HepG2 (cell line): ENCODE data around the gene ADAM29. TPM values are rescaled to one million over a fixed set of nuclear protein-coding genes. Genes with fewer than 3 reads are reported as not detected.

ENCODE experiments used
- ATAC-seq: fragments of 200-7000 bp; cut with Tn5 transposase; 3 replicates; pipeline ENCODE4 v1.9.1; 2020; ENCODE audit warnings: mild to moderate bottlenecking, moderate library complexity
- BruUV-seq: library from RNA; stranded (reverse); fragments of 400-500 nt; replicated peaks from 2 replicates; lab custom pipeline; 2021; lab: Mats Ljungman, UMichigan
- CTCF ChIA-PET: fragments of 300-600 bp; formaldehyde crosslinking; extraction: SDS; loops from one replicate; lab custom pipeline; 2021; ENCODE audit warnings: low total read pairs, inconsistent platforms, low intra/inter-chr PET ratio; lab: Yijun Ruan, JAX
- POLR2A ChIA-PET: fragments of 350-600 bp; sonication (Branson Sonifier 250); formaldehyde crosslinking; loops from one replicate; lab custom pipeline; 2020; ENCODE audit warnings: antibody characterized with exemption, inconsistent platforms; lab: Yijun Ruan, JAX
- DNase-seq: peaks from one replicate; pipeline ENCODE4 v3.0.0-alpha.2; 2015; ENCODE audit warnings: low spot score
- FAIRE-seq: peaks from 3 replicates; lab custom pipeline; 2011; peaks lifted over from hg19 to GRCh38; lab: Jason Lieb, UNC
- H2AFZ ChIP-seq: one replicate; pipeline ENCODE4 v1.6.1; 2011; ENCODE audit warnings: low read length, inconsistent platforms
- H3K27ac ChIP-seq: fragments of 300-600 bp; 3 replicates; pipeline ENCODE4 v1.8.0; 2011; ENCODE audit warnings: mixed run types, mild to moderate bottlenecking, mixed read lengths, low read length, inconsistent platforms; ENCODE audit not compliant: insufficient read depth; ENCODE audit errors: extremely low read length
- H3K27me3 ChIP-seq, 2 experiments: fragments of 200-600 bp in 1 of 2; 2 replicates in 1 of 2; 3 replicates in 1 of 2; pipeline versions ENCODE4 v1.6.0 to v1.8.0; 2011; ENCODE audit warnings: low read length in 2 of 2, mild to moderate bottlenecking in 2 of 2, moderate library complexity in 2 of 2, inconsistent platforms in 1 of 2; ENCODE audit not compliant: insufficient read depth in 2 of 2, control insufficient read depth in 1 of 2
- H3K36me3 ChIP-seq, 2 experiments: fragments of 200-600 bp in 1 of 2; replicated peaks in 1 of 2; 2 replicates in 1 of 2; 3 replicates in 1 of 2; pipeline versions ENCODE4 v1.5.1 to v1.8.0; 2011; ENCODE audit warnings: low read length in 2 of 2, inconsistent platforms in 1 of 2; ENCODE audit not compliant: insufficient read depth in 2 of 2, control insufficient read depth in 1 of 2
- H3K4me1 ChIP-seq: 2 replicates; pipeline ENCODE4 v1.5.1; 2012; ENCODE audit warnings: low read length, inconsistent platforms; ENCODE audit not compliant: insufficient read depth
- H3K4me2 ChIP-seq: 2 replicates; pipeline ENCODE4 v1.6.0; 2011; ENCODE audit warnings: low read depth, low read length, inconsistent platforms
- H3K4me3 ChIP-seq, 3 experiments: fragments of 200-600 bp in 1 of 3; sonication (generic), shearing (Covaris generic) in 1 of 3; replicated peaks in 1 of 3; 2 replicates each; pipeline ENCODE4 v1.5.1; 2011 to 2016; ENCODE audit warnings: low read length in 3 of 3, inconsistent platforms in 2 of 3, low read depth in 2 of 3, mild to moderate bottlenecking in 2 of 3, control low read depth in 1 of 3, mixed read lengths in 1 of 3; ENCODE audit not compliant: insufficient read depth in 1 of 3
- H3K79me2 ChIP-seq: one replicate; pipeline ENCODE4 v1.6.1; 2011; ENCODE audit warnings: low read length, inconsistent platforms; ENCODE audit not compliant: insufficient read depth
- H3K9ac ChIP-seq: 2 replicates; pipeline ENCODE4 v1.6.0; 2011; ENCODE audit warnings: mild to moderate bottlenecking, low read depth, low read length, inconsistent platforms; ENCODE audit not compliant: insufficient read depth
- H3K9me3 ChIP-seq: 2 replicates; pipeline ENCODE4 v1.5.1; 2012; ENCODE audit warnings: mild to moderate bottlenecking, low read length
- H4K20me1 ChIP-seq: 2 replicates; pipeline ENCODE4 v1.6.0; 2011; ENCODE audit warnings: inconsistent platforms, mild to moderate bottlenecking, low read length, moderate library complexity; ENCODE audit not compliant: insufficient read depth
- ATF1 ChIP-seq: IDR thresholded peaks from 2 replicates; pipeline ENCODE4 v1.6.1; 2016; ENCODE audit warnings: mild to moderate bottlenecking, control low read depth
- DPF2 ChIP-seq: sonication (generic); formaldehyde crosslinking; IDR thresholded peaks from 2 replicates; pipeline ENCODE4 v1.4.0; 2020; ENCODE audit warnings: mild to moderate bottlenecking, low read depth, missing genetic modification reagents, borderline replicate concordance
- MYNN ChIP-seq: sonication (generic); formaldehyde crosslinking; IDR thresholded peaks from 2 replicates; pipeline ENCODE4 v1.4.0; 2020; ENCODE audit warnings: mild to moderate bottlenecking, low read depth, missing genetic modification reagents
- NFE2 ChIP-seq: sonication (generic); formaldehyde crosslinking; IDR thresholded peaks from 2 replicates; pipeline ENCODE4 v1.4.0; 2020; ENCODE audit warnings: missing genetic modification reagents
- SAFB2 ChIP-seq: sonication (generic); formaldehyde crosslinking; IDR thresholded peaks from 2 replicates; pipeline ENCODE4 v1.5.1; 2020; ENCODE audit warnings: missing genetic modification reagents, low read depth, mild to moderate bottlenecking, borderline replicate concordance
- SOX6 ChIP-seq, 2 experiments: fragments of 450-650 bp in 1 of 2; sonication (generic) in 1 of 2; formaldehyde crosslinking in 1 of 2; IDR thresholded peaks; 2 replicates each; pipeline versions ENCODE4 v1.4.0 to v1.6.1; 2017 to 2020; ENCODE audit warnings: antibody characterized with exemption in 1 of 2, mild to moderate bottlenecking in 1 of 2, missing genetic modification reagents in 1 of 2
- XBP1 ChIP-seq: sonication (generic); formaldehyde crosslinking; IDR thresholded peaks from 2 replicates; pipeline ENCODE4 v1.5.0; 2020; ENCODE audit warnings: missing genetic modification reagents
- YEATS4 ChIP-seq: sonication (generic); formaldehyde crosslinking; IDR thresholded peaks from 2 replicates; pipeline ENCODE4 v1.4.0; 2020; ENCODE audit warnings: missing genetic modification reagents, borderline replicate concordance
- ZKSCAN1 ChIP-seq: fragments of 150-350 bp; IDR thresholded peaks from 2 replicates; pipeline ENCODE4 v1.6.1; 2014; ENCODE audit warnings: low read length
- ZNF224 ChIP-seq: sonication (generic); formaldehyde crosslinking; IDR thresholded peaks from 2 replicates; pipeline ENCODE4 v1.5.0; 2020; ENCODE audit warnings: mild to moderate bottlenecking, missing genetic modification reagents
- ZNF773 ChIP-seq: sonication (generic); formaldehyde crosslinking; IDR thresholded peaks from 2 replicates; pipeline ENCODE4 v1.4.0; 2020; ENCODE audit warnings: missing genetic modification reagents, borderline replicate concordance
- WGBS: methylation state at CpG from one replicate; pipeline ENCODE4 v1.1.6; 2017; ENCODE audit warnings: low lambda C conversion rate; 5-methylcytosine and 5-hydroxymethylcytosine counted together
- in situ Hi-C: cut with HindIII; loops from 2 replicates; pipeline ENCODE4 v1.10.0; 2017; ENCODE audit warnings: low pct_unique_long_range_greater_than_20kb; ENCODE audit not compliant: extremely low pct_ligation_motif_present
- intact Hi-C: fragments of 100-400 bp; cut with micrococcal nuclease; formaldehyde crosslinking; loops from one replicate; pipeline ENCODE4 v1.10.0; 2022; ENCODE audit not compliant: unreplicated experiment
- polyA plus RNA-seq, 8 experiments: library from polyadenylated mRNA; depleted of rRNA in 3 of 8; stranded (reverse) in 7 of 8; unstranded in 1 of 8; fragments of >200 nt; fragmentation: Illumina TruSeq in 4 of 8; extraction: Trizol in 4 of 8; gene quantifications; 2 replicates each; pipeline versions ENCODE4 v1.2.1 to v1.2.3, GENCODE V29; 2011 to 2016; ENCODE audit warnings: low read depth in 4 of 8, missing spikeins in 1 of 8, mixed read lengths in 1 of 8; ENCODE audit not compliant: insufficient read depth in 1 of 8
- total RNA-seq, 5 experiments: library from RNA; depleted of rRNA; stranded (reverse); fragments of >200 nt; fragmentation: Illumina TruSeq; extraction: Trizol; gene quantifications; 2 replicates each; pipeline ENCODE4 v1.2.3, GENCODE V29; 2016; ENCODE audit warnings: low read depth in 1 of 5
- TF ChIP-seq, protein P1 (sequence below): sonication (generic); formaldehyde crosslinking; IDR thresholded peaks from 2 replicates; pipeline ENCODE4 v1.4.0; 2020; ENCODE audit warnings: missing genetic modification reagents; ENCODE audit errors: not compliant biosample characterization
- TF ChIP-seq, protein P2 (sequence below): sonication (generic); formaldehyde crosslinking; IDR thresholded peaks from 2 replicates; pipeline ENCODE4 v1.5.1; 2020; ENCODE audit warnings: mild to moderate bottlenecking, moderate library complexity, missing genetic modification reagents
- TF ChIP-seq, protein P3 (sequence below): sonication (generic); formaldehyde crosslinking; IDR thresholded peaks from one replicate; pipeline ENCODE4 v1.5.1; 2020; ENCODE audit warnings: mild to moderate bottlenecking, missing genetic modification reagents; ENCODE audit errors: not compliant biosample characterization

The ADAM29 gene
- total and polyA plus RNA-seq, 2 of the 13 experiments (the other 11 are each of a cell fraction or from before 2014, with no cell fraction given), result not detected

DNA sequence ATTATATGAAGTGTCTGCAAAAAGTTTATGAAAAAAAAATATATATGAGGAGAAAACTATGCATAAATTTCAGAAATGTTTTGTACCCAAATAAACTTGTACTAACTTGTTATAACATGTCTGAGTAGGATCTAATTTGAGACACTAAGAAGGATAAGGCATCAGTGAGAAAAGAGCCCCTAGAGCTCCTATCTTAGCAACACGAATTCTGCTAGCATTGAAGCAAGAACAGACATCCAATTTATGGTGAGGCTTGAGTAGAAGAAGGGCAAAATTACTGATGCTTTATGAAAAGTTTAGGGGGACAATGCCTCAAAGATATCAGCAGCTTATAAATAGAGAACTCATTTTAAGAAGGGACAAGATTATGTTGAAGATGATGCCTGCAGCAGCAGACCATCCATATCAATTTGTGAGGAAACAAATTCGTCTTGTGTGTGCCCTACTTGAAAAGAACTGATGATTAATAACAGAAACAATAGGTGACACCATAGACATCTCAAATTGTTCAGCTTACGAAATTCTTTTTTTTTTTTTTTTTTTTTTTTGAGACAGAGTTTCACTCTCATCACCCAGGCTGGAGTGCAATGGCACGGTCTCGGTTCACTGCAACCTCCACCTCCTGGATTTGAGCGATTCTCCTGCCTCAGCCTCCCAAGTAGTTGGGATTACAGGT is 35.7 kb upstream of the ADAM29 start:
- H2AFZ ChIP-seq, result no peak overlapping the region
- FAIRE-seq, result no peak
- under 1% methylated on average over 6 of the region's 6 CpGs for WGBS
- no peak overlapping the region for H3K4me2 ChIP-seq
- intact Hi-C loops, result no loop called here
- H3K9ac ChIP-seq, result no peak overlapping the region
- BruUV-seq, result no TSS peak
- no peaks in the 10 kb centered on the region for H3K36me3 ChIP-seq
- in situ Hi-C loops, result no loop called here
- no peaks in the 10 kb centered on the region for H3K4me1 ChIP-seq
- no peaks in the 10 kb centered on the region for H3K27me3 ChIP-seq
- ATAC-seq, result no peak
- no peaks in the 10 kb centered on the region for H4K20me1 ChIP-seq
- DNase-seq, result no peak
- H3K9me3 ChIP-seq, result peaks cover 34% of the 10 kb centered on the region
- H3K4me3 ChIP-seq, result no peak overlapping the region
- ChIA-PET POLR2A (no interaction called here), CTCF (no interaction called here)
- no peaks in the 10 kb centered on the region for H3K79me2 ChIP-seq
- no peak overlapping the region for H3K27ac ChIP-seq
- TF ChIP-seq, protein P1, sequence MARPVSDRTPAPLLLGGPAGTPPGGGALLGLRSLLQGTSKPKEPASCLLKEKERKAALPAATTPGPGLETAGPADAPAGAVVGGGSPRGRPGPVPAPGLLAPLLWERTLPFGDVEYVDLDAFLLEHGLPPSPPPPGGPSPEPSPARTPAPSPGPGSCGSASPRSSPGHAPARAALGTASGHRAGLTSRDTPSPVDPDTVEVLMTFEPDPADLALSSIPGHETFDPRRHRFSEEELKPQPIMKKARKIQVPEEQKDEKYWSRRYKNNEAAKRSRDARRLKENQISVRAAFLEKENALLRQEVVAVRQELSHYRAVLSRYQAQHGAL (CRISPR knock-in tag), result no peak
- TF ChIP-seq DPF2 (no peak), YEATS4 (CRISPR knock-in tag) (no peak), XBP1 (no peak), MYNN (CRISPR knock-in tag) (no peak), ZNF773 (CRISPR knock-in tag) (no peak), NFE2 (CRISPR knock-in tag) (no peak), ZNF224 (CRISPR knock-in tag) (no peak), SOX6 (IDR thresholded peaks at IDR 0.05) (no peak), SOX6 (CRISPR knock-in tag; IDR thresholded peaks at IDR 0.05) (no peak), ZKSCAN1 (no peak), ATF1 (CRISPR knock-in tag) (no peak), SAFB2 (CRISPR knock-in tag) (no peak)
- TF ChIP-seq, protein P2, sequence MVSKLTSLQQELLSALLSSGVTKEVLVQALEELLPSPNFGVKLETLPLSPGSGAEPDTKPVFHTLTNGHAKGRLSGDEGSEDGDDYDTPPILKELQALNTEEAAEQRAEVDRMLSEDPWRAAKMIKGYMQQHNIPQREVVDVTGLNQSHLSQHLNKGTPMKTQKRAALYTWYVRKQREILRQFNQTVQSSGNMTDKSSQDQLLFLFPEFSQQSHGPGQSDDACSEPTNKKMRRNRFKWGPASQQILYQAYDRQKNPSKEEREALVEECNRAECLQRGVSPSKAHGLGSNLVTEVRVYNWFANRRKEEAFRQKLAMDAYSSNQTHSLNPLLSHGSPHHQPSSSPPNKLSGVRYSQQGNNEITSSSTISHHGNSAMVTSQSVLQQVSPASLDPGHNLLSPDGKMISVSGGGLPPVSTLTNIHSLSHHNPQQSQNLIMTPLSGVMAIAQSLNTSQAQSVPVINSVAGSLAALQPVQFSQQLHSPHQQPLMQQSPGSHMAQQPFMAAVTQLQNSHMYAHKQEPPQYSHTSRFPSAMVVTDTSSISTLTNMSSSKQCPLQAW, result no peak
- TF ChIP-seq, protein P3, sequence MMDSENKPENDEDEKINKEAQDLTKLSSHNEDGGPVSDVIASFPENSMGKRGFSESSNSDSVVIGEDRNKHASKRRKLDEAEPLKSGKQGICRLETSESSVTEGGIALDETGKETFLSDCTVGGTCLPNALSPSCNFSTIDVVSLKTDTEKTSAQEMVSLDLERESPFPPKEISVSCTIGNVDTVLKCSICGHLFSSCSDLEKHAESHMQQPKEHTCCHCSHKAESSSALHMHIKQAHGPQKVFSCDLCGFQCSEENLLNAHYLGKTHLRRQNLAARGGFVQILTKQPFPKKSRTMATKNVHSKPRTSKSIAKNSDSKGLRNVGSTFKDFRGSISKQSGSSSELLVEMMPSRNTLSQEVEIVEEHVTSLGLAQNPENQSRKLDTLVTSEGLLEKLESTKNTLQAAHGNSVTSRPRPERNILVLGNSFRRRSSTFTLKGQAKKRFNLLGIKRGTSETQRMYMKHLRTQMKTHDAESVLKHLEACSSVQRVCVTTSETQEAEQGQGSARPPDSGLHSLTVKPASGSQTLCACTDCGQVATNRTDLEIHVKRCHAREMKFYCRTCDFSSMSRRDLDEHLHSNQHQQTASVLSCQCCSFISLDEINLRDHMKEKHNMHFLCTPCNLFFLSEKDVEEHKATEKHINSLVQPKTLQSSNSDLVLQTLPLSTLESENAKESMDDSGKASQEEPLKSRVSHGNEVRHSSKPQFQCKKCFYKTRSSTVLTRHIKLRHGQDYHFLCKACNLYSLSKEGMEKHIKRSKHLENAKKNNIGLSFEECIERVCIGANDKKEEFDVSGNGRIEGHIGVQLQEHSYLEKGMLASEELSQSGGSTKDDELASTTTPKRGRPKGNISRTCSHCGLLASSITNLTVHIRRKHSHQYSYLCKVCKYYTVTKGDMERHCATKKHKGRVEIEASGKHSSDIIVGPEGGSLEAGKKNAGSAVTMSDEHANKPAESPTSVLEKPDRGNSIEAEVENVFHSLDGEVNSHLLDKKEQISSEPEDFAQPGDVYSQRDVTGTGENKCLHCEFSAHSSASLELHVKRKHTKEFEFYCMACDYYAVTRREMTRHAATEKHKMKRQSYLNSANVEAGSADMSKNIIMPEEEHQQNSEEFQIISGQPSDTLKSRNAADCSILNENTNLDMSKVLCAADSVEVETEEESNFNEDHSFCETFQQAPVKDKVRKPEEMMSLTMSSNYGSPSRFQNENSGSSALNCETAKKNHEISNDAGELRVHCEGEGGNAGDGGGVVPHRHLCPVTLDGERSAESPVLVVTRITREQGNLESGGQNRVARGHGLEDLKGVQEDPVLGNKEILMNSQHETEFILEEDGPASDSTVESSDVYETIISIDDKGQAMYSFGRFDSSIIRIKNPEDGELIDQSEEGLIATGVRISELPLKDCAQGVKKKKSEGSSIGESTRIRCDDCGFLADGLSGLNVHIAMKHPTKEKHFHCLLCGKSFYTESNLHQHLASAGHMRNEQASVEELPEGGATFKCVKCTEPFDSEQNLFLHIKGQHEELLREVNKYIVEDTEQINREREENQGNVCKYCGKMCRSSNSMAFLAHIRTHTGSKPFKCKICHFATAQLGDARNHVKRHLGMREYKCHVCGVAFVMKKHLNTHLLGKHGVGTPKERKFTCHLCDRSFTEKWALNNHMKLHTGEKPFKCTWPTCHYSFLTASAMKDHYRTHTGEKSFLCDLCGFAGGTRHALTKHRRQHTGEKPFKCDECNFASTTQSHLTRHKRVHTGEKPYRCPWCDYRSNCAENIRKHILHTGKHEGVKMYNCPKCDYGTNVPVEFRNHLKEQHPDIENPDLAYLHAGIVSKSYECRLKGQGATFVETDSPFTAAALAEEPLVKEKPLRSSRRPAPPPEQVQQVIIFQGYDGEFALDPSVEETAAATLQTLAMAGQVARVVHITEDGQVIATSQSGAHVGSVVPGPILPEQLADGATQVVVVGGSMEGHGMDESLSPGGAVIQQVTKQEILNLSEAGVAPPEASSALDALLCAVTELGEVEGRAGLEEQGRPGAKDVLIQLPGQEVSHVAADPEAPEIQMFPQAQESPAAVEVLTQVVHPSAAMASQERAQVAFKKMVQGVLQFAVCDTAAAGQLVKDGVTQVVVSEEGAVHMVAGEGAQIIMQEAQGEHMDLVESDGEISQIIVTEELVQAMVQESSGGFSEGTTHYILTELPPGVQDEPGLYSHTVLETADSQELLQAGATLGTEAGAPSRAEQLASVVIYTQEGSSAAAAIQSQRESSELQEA (CRISPR knock-in tag), result no peak
